Endothelial cell of umbilical vein (primary cell): Measurements from ENCODE around the gene ADARB1. TPM values are rescaled to one million over a fixed set of nuclear protein-coding genes. Genes with fewer than 3 reads are reported as not detected.

ENCODE experiments used
- BruUV-seq: library from RNA; stranded (reverse); fragments of 400-500 nt; replicated peaks from 2 replicates; lab custom pipeline; 2021; lab: Mats Ljungman, UMichigan
- CTCF ChIA-PET: fragments of 300-600, 350-600 bp; sonication (Branson Sonifier 250); formaldehyde crosslinking; loops from one replicate; lab custom pipeline; 2021; ENCODE audit warnings: antibody characterized with exemption, inconsistent platforms; lab: Charles Lee
- POLR2A ChIA-PET: fragments of 300-600, 350-600 bp; sonication (Branson Sonifier 250); formaldehyde crosslinking; loops from one replicate; lab custom pipeline; 2021; ENCODE audit warnings: antibody characterized with exemption, inconsistent platforms; lab: Charles Lee
- DNase-seq: peaks from one replicate; pipeline ENCODE4 v3.0.0-alpha.2; 2011; ENCODE audit warnings: low read depth, low spot score
- FAIRE-seq: peaks from 2 replicates; lab custom pipeline; 2011; peaks lifted over from hg19 to GRCh38; lab: Jason Lieb, UNC
- H2AFZ ChIP-seq: 2 replicates; pipeline ENCODE4 v1.6.0; 2012; ENCODE audit warnings: low read depth, low read length, control low read depth, inconsistent platforms
- H3K27ac ChIP-seq: 2 replicates; pipeline ENCODE4 v1.5.1; 2011; ENCODE audit warnings: low read depth, mild to moderate bottlenecking, control low read depth, low read length, moderate library complexity; ENCODE audit not compliant: insufficient read depth
- H3K27me3 ChIP-seq, 2 experiments: 2 replicates each; pipeline versions ENCODE4 v1.6.0 to v1.6.1; 2011; ENCODE audit warnings: low read length in 2 of 2, mixed read lengths in 1 of 2; ENCODE audit not compliant: control insufficient read depth in 2 of 2, insufficient read depth in 2 of 2
- H3K36me3 ChIP-seq, 2 experiments: 2 replicates in 1 of 2; 3 replicates in 1 of 2; pipeline ENCODE4 v1.5.1; 2011; ENCODE audit warnings: low read length in 2 of 2, mild to moderate bottlenecking in 1 of 2, moderate library complexity in 1 of 2; ENCODE audit not compliant: control insufficient read depth in 2 of 2, insufficient read depth in 2 of 2; ENCODE audit errors: extremely low read depth in 1 of 2
- H3K4me1 ChIP-seq: 3 replicates; pipeline ENCODE4 v1.5.1; 2011; ENCODE audit warnings: mild to moderate bottlenecking, low read length; ENCODE audit not compliant: control insufficient read depth, insufficient read depth; ENCODE audit errors: extremely low read depth
- H3K4me2 ChIP-seq: 2 replicates; pipeline ENCODE4 v1.6.1; 2011; ENCODE audit warnings: low read length, control low read depth, mixed read lengths; ENCODE audit not compliant: insufficient read depth
- H3K4me3 ChIP-seq, 3 experiments: fragments of 200-600 bp in 1 of 3; sonication (generic), shearing (Covaris generic) in 1 of 3; replicated peaks in 1 of 3; 2 replicates each; pipeline ENCODE4 v1.5.1; 2011 to 2016; ENCODE audit warnings: control low read depth in 3 of 3, low read length in 3 of 3, mild to moderate bottlenecking in 2 of 3, inconsistent platforms in 1 of 3, low read depth in 1 of 3, moderate library complexity in 1 of 3; ENCODE audit not compliant: insufficient read depth in 1 of 3
- H3K79me2 ChIP-seq: 2 replicates; pipeline ENCODE4 v1.6.0; 2012; ENCODE audit warnings: low read length, inconsistent platforms; ENCODE audit not compliant: control insufficient read depth, insufficient read depth
- H3K9ac ChIP-seq: replicated peaks from 2 replicates; pipeline ENCODE3; 2011; ENCODE audit warnings: low read length, control low read depth; ENCODE audit not compliant: insufficient read depth; ENCODE audit errors: extremely low read depth
- H3K9me1 ChIP-seq: replicated peaks from 3 replicates; pipeline ENCODE4 v1.6.0; 2011; ENCODE audit warnings: mild to moderate bottlenecking, low read length; ENCODE audit not compliant: control insufficient read depth, insufficient read depth; ENCODE audit errors: extremely low read depth
- H3K9me3 ChIP-seq: replicated peaks from 2 replicates; pipeline ENCODE4 v1.5.1; 2012; ENCODE audit warnings: low read length, inconsistent platforms; ENCODE audit not compliant: control insufficient read depth, insufficient read depth
- H4K20me1 ChIP-seq: replicated peaks from 2 replicates; pipeline ENCODE3; 2011; ENCODE audit warnings: mild to moderate bottlenecking, low read length; ENCODE audit not compliant: control insufficient read depth, insufficient read depth; ENCODE audit errors: extremely low read depth
- CTCF ChIP-seq, 2 donors: IDR thresholded peaks; 1 replicate in 1 of 2; 2 replicates in 1 of 2; pipeline ENCODE4 v1.5.1; 2011; ENCODE audit warnings: low read length in 2 of 2, mild to moderate bottlenecking in 2 of 2, moderate library complexity in 2 of 2, control low read depth in 1 of 2, inconsistent platforms in 1 of 2, low read depth in 1 of 2; ENCODE audit not compliant: insufficient read depth in 1 of 2; ENCODE audit errors: extremely low read depth in 1 of 2
- FOS ChIP-seq: IDR thresholded peaks from 2 replicates; pipeline ENCODE4 v1.6.1; 2011; ENCODE audit warnings: mild to moderate bottlenecking, low read length, moderate library complexity, borderline replicate concordance; ENCODE audit not compliant: insufficient read depth
- JUN ChIP-seq: IDR thresholded peaks from 2 replicates; pipeline ENCODE4 v1.6.1; 2011; ENCODE audit warnings: borderline replicate concordance, low read depth; ENCODE audit not compliant: insufficient read length, insufficient read depth
- MAX ChIP-seq: IDR thresholded peaks from 2 replicates; pipeline ENCODE4 v1.6.1; 2011; ENCODE audit not compliant: insufficient read depth, insufficient read length
- MYC ChIP-seq: IDR thresholded peaks from one replicate; pipeline ENCODE4 v1.6.1; 2011; ENCODE audit warnings: mild to moderate bottlenecking, low read depth, low read length
- POLR2A ChIP-seq: IDR thresholded peaks from 2 replicates; pipeline ENCODE4 v1.6.1; 2012; ENCODE audit warnings: low read depth, mild to moderate bottlenecking, control low read depth, low read length
- POLR2AphosphoS5 ChIP-seq: IDR thresholded peaks from 2 replicates; pipeline ENCODE4 v1.6.1; 2012; ENCODE audit warnings: low read depth, mild to moderate bottlenecking, control low read depth, low read length, moderate library complexity; ENCODE audit not compliant: insufficient read depth
- dilution Hi-C: fragments of 300-500 bp; cut with MboI; formaldehyde crosslinking; loops from one replicate; pipeline ENCODE4 v1.15.0; 2019; ENCODE audit warnings: low sequenced_read_pairs; ENCODE audit not compliant: extremely low pct_ligation_motif_present
- intact Hi-C: fragments of 100-400 bp; cut with micrococcal nuclease; formaldehyde crosslinking; loops from one replicate; pipeline ENCODE4 v1.10.0; 2022
- polyA plus RNA-seq, 4 experiments: library from polyadenylated mRNA; depleted of rRNA in 3 of 4; stranded (reverse) in 3 of 4; unstranded in 1 of 4; fragments of >200 nt; gene quantifications; 2 replicates each; pipeline versions ENCODE4 v1.2.1 to v1.2.3, GENCODE V29; 2011 to 2012; ENCODE audit warnings: missing spikeins in 1 of 4
- total RNA-seq: library from RNA; stranded (reverse); gene quantifications from 2 replicates; pipeline ENCODE4 v1.2.3, GENCODE V29; 2021

Gene ADARB1
- total and polyA plus RNA-seq, 2 donors (not counting 3 experiments of a cell fraction or from before 2014, with no cell fraction given), result 32.5 to 54.3 TPM

GRCh38 chr21:45030682-45031570, 43.5 kb upstream of the ADARB1 start:
- Histone ChIP-seq H4K20me1 (no peaks in the 10 kb centered on the region), H3K27me3 (no peaks in the 10 kb centered on the region), H3K4me1 (no peaks in the 10 kb centered on the region), H3K9me1 (no peaks in the 10 kb centered on the region), H3K9ac (no peak overlapping the region), H3K27ac (no peak overlapping the region), H2AFZ (no peak overlapping the region), H3K36me3 (no peaks in the 10 kb centered on the region), H3K79me2 (no peaks in the 10 kb centered on the region), H3K4me2 (no peak overlapping the region), H3K9me3 (no peaks in the 10 kb centered on the region), H3K4me3 (no peak overlapping the region)
- dilution Hi-C loops, result no loop called here
- ChIA-PET CTCF (no interaction called here), POLR2A (no interaction called here)
- intact Hi-C loops, result no loop called here
- no peak for FAIRE-seq
- no TSS peak for BruUV-seq
- no peak for DNase-seq
- TF ChIP-seq JUN, result no peak
- TF ChIP-seq MYC, result no peak
- no peak for TF ChIP-seq POLR2AphosphoS5
- TF ChIP-seq POLR2A, result no peak
- TF ChIP-seq FOS, result no peak
- TF ChIP-seq MAX, result no peak
- TF ChIP-seq CTCF (IDR thresholded peaks at IDR 0.05; ENCODE audit: extremely low read depth in 1 of 2, insufficient read depth in 1 of 2, low read depth in 1 of 2, low read length in 2 of 2), result no peak
